GM18520 (cell line): Measurements from ENCODE around the gene NUDT14.

Experiments
- ATAC-seq: cut with Tn5 transposase; IDR thresholded peaks from one replicate; pipeline ENCODE4 v1.9.1; 2021; ENCODE audit not compliant: unreplicated experiment

NUDT14 gene

DNA sequence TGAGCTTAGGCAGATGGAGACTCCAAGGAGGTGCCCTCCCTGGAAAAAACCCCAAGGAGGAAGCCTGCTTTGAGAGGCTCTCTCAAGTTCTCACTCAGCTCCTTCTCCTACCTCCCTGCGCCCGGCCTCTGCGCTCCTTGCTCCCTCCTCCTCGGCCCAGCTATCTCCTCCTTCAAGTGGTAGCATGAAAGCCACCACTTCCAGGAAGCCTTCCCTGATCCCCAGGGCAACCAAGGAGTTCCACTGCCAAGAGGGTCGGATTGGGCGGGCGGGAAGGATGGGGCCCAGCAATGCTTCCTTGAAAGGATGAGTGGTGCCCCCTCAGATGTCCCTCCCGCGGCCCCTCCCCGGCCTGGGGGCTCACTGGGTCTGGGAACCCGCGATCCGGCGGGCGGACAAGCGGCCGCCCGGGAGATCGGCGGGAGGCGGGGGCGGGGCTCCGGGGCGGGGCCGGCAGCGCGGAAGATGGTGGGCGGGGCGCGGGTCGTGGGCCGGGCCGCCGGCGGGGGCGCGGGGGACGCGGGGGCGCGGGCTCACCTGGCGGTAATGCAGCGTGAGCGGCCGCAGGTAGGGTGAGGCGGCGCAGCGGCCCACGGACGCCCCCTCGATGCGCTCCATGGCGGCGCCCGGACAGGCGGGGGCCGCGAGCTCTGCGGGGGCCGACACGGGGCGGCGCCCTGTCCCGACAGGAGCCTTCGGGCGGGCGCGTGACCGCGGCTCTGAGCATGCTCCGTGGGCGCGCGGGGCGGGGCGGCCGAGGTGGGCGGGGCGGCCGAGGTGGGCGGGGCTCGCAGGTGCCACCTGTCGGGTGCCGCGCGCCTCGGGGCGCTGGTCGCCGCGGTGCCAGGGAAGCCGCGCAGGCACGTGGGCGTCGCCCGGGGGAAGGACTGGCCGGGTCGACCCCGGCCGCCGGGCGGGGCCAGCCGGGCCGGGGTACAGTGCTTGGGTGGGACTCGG lies at the start of gene NUDT14:
Gene NUDT14 (minus strand): TSS at position 721 of the 957 bp plus-strand sequence. CDS start 103 bp downstream, at position 618.
- ATAC-seq = peak; percentile 50

DNA sequence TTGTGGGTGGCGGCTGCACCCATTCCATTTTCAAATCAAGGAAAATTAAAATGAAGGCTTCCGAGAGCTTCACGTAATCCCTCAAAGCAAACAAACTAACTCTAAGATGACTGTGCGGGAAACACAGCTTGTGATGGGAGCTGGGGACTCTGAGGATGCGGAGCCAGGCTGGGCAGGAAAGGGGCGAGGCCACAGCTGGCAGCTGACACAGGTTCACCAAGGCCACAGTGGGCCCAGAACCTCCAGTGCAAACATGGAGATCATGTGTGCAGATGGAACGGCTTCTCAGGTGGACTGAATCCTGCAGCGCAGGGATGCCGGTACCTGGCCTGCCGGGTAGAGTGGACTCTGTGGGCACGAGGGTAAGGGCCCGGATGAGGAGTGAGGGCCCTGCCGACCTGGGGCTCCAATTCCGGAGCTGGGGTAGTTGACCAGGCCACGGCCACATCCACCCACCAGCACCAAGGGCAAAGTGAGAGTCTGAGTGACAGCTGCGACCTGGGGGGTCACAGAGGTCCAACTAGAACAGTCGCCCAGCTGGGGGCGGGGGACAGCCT lies 48.1 kb upstream of the NUDT14 start:
- ATAC-seq = no peak

DNA sequence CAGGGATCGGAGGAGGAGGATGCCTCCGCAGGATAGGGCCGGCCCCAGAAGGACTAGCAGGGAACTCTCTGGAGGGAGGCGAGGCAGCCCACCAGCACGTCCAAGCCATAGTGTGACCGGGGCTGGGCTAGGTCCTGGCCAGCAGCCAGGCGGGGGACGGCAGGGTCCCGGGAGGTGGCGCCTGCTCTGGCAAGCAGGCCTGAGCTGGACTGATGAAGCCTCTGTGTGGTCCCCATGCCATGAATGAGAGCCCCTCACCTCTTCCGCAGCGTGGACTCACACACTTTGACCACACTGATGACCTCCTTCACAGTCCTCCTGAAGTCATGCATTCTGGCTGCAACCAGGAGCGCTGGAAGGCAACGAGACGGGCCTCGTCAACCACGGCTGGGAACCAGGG lies 47.5 kb upstream of the NUDT14 start:
- ATAC-seq = no peak

DNA sequence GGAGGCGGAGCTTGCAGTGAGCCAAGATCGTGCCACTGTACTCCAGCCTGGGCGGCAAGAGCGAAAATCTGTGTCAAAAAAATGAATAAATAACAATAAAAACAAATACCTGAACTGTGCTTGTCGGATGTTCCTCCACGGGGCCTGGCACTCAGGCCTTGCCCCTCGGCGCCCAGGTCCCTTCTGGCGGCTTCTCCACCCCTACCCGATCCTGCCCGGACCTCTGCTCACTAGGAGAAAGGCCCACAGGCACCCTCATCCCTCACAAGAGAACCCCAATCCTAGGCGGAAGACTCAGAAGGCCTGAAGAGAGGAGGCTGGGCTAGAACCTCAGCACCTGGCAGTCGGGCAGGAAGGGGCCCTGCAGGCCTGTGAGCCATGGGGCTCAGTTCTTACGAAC lies 46.2 kb upstream of the NUDT14 start:
- ATAC-seq = no peak

DNA sequence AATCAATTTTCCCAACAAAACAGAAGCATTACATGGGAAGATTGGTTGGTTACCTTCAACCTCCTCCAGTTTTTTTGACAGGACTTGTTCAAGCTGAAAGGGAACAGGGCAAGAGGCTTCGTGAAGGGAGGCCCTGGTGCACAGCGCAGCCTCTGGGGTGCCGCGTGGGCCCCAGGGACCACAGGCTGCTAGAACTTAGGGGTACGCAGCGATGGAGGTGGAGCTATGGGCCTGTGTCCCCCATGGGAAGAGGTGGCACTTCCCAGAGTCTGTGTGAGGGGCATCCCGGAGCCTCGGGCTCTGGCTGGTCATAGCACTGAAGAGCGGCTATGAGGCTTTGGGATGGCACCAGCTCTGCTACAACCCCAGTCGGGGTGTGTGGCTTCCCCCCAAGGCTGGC lies 45.1 kb upstream of the NUDT14 start:
- ATAC-seq = no peak

DNA sequence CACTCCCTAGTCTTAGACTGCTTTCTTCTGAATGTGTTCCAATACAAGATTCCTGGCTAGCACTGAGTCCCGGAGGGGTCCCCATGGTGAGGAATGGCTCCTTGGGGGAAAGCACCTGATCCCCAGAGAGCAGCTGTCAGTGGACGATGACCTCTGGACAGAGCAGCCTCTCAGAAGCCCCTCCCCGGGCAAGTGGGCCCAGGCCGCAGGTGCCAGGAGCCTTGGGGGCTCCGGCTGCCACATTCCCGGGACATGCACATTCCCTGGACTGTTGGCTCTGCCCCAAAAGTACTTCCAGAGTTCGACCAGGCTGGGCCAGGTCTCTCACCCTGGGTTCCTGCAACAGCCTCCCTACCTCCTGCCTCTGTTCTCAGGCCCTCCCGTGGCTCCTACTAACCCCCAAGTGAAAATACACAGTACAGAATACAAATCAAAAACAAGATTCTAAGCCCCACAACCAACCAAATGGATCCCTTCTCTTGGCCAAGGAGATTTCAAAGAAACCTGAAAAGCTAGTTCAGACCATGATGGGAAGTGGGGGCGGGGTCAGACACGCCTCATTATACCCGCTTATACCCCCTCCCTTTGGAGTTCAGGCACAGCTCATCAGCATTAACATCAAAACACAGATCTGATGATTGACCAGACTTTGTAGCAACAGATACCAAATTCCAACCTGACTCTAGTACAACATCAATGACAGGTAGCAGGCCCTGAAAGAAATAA lies 43.9 kb upstream of the NUDT14 start:
- no peak for ATAC-seq

DNA sequence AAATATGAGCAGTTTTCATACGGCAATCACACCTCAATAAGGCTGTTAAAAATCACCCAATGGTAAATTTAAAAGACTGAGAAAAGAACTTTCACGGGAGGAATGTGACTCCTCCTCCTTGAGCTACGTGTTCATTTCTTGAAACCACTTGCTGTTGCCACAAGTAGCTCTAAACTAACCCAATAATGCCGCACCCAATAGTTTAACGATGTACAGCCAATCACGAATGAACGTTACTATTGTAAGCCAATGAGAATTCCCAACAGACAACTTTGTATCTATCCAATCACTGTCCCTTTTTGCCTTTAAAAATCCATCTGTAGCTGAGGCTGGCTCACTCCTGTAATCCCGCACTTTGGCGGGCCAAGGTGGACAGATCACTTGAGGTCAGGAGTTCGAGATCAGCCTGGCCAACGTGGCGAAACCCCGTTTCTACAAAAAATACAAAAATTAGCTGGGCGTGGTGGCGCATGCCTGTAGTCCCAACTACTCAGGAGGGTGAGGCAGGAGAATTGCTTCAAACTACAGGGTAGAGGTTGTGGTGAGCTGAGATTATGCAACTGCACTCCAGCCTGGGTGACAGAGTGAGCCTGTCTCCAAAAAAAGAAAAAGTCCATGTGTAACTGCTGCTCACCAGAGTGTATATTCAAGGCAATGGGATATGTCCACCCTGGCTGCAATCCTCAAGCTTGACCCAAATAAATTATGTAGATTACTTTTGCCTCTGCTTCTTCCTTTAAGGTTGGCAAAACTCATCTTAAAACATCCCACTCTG lies 42.8 kb upstream of the NUDT14 start:
- ATAC-seq = no peak

DNA sequence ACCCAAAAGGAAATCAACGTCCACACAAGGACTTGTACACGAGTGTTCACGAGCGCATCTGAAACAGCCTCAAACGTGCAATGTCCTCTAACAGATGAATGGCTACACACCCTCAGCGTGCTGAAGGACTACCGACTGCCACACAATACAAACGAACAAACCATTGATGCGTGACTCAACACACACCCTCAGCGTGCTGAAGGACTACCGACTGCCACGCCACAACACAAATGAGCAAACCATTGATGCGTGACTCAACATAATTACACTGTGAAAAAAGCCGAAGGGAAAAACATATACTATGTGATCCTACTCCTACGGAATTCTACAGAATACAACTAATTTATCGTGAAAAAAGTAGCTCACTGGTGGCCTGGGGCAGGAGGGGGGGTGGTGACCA lies 42.1 kb upstream of the NUDT14 start:
- ATAC-seq = no peak

DNA sequence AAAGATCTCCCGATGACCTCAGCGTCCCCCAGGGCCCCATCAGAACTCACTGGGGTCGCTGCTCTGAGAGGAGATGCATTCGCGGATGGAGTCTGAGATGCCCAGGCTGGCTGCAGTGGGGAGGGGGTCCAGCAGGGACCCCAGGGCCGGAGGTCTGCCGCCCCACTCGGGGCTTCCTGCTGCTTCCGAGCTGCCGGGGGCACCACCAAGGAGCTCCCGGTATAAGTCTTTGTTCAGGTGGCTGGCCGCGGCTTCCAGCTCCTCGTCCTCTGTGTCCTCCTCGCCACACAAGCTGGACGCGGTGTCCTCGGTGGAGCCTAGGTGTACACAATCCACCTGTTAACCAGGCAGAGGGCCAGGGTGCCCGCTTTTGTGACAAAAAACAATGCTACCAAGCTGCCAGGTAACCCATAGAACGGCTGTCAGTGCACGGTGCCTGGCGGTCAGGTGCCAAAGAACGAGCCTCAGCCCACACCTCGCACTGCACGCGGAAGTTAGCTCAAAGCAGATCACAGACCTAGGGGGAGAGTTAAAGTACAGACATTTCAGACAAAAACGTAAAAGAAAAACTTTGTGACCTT lies 40.6 kb upstream of the NUDT14 start:
- no peak for ATAC-seq

DNA sequence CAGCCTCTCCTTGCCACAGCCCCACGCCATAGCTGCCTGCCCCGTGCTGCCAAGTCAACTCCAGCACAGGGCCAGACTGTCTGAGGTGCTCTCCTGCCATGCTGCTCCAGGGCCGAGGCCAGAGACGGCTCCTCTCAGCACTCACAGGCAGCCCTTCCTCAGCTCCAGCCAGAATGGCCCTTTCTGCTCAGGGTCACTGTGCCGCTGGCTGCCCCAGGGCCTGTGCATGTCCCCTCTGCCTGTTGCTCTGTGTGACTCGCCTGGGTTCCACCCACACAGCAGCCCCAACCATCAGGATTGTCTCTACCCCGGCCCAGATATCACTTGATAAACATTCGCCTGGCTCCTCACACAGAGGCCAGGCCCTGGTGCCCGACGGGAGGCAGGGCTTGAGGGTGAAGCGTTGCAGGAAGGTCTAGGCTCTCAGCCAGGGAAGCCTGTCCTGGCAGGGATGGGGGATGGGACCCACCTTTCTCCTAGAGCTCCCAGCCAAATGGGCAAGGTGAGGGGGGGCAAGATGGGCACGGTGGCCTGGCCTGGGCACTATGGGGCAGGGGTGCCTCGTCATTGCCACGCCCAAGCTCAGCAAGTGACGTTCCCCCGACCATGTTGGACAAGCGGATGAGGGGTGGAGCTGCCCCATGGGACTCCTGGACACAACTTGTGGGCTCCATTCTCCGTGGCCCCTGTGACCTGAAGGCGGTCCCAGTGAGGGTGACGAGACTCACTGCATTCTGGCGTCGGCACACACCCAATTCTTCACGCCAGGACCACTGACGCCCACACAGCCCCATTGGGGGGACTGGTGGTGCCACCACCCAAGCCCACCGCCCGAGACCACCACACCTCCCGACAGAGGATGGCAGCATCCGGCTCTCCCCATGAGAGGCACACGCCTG lies 39.8 kb upstream of the NUDT14 start:
- ATAC-seq = no peak

DNA sequence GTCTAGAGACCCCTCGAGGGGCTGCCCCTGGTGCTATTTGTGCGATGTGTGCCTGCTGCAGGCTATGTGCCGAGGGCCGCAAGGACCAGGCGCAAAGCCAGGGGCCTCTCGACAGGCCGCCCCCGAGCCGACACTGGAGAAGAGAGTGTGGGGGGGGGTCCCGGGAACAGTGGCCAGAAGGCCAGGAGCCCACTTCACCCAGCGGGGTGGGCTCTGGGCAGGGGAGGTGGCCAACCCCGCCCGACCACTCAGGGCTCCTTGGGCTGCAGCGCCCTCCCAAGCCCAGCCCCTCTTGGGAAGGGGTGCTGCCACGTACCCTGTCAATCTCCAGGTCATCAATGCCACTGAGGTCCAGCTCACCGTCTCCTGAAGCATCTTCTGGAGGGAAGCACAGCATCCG lies 38.6 kb upstream of the NUDT14 start:
- ATAC-seq = no peak

DNA sequence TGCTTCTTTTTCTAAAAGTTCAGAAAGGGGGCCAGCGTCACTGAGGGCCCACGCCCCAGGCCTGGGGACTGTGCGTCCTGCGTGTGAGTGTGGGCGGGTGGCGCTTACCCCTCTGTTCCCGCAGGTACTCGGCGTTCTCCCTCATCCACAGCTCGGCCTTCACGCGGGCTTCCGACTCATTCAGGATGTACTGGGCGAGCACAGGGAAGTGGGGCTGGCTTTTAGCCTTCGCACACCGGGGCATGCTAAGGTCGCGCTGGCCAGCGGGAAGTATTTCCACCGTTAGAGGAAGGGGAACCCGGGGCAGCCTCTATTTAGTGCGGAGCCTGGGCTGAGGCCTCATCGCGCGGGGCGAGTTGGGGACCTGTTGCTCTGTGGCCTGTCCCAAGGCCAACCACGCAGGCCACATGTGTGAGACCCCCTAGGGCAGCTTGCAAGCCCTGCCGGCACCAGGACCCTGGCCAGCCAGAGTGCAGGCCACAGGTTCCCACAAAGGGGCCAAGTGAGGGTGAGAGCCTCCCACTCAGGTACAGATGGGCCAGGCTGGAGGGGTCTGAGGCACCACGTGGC lies 38.0 kb upstream of the NUDT14 start:
- no peak for ATAC-seq

DNA sequence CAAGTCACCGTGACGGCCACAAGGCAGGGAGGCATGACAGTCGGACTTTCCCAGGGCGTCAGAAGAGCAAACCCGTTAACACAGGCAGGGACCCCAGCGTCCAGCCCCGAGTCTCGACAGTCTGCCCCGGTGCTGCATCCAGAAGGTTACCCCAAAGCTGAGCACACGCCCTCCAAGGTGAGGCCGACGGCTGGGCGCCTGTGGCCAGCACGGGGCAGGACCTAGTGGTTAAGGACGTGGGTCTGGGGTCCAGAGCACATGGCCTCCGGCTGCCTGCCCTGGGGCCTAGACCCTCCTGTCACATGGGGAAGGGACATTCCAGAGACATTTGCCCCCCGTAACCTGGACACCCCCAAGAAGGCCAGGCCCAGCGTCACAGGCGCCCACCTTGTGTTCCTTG lies 37.5 kb upstream of the NUDT14 start:
- no peak for ATAC-seq

DNA sequence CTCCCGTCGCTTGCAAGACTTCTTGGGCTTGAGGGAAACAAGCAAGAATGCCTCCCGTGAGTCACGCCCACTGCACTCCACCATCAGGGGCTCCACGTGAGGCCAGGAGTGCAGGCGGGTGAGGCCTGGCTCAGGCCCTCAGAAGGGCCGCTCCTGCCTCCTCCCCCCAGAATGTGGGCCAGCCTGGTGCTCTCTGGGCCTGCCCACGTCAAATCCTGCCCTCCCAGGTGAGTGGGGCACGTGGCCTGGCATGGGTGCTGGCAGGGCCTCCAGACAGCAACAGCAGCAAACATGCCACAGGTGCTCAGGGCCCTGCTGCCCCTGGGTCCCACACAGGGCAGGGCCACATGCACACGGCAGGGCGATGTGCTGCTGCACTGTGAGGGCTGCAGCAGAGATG lies 36.7 kb upstream of the NUDT14 start:
- ATAC-seq = no peak

DNA sequence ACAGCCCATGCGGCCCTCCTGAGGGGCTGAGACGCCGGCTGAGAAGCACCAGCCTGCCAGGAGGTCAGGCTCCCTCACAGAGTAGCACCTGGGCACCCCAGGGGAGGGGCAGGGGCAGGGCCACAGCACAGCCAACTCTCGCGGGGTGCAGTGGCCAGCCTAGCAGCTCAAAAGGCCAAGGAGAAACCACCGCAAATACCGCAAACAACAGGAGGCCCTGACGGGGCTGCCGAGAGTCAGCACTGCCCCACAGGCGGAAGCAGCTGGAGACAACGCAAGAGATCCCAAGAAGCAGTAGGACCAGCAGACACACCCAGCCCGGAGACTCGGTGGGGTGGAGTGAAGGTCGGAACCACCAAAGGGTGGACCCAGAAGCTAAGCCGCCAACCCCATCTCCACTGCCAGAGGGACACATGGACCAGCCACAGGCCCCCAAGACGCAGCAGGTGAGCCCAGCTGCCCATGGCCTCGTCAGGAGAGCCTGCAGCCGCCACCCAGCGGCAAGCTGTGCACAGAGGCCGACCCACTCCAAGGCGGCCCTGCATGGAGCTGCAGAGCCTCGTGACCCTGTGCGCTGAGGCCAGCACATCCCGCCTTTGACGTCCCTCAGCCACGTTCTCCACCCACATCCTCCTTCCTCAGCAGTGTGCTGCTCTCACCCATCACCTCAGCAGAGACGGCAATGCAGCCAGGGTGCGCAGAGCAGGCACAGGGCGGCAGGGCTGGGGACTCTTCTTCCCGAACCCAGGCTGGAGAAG lies 35.6 kb upstream of the NUDT14 start:
- ATAC-seq = no peak

DNA sequence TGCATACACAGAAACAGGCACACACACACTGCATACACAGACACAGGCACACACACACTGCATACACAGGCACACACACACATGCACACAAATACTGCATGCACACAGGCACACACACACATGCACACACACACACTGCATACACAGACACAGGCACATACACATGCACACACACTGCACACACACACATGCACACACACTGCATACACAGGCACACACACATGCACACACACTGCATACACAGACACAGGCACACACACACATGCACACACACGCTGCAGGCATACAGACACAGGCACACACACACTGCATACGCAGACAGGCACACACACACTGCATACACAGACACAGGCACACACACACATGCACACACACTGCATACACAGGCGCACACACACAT lies 34.5 kb upstream of the NUDT14 start:
- no peak for ATAC-seq

DNA sequence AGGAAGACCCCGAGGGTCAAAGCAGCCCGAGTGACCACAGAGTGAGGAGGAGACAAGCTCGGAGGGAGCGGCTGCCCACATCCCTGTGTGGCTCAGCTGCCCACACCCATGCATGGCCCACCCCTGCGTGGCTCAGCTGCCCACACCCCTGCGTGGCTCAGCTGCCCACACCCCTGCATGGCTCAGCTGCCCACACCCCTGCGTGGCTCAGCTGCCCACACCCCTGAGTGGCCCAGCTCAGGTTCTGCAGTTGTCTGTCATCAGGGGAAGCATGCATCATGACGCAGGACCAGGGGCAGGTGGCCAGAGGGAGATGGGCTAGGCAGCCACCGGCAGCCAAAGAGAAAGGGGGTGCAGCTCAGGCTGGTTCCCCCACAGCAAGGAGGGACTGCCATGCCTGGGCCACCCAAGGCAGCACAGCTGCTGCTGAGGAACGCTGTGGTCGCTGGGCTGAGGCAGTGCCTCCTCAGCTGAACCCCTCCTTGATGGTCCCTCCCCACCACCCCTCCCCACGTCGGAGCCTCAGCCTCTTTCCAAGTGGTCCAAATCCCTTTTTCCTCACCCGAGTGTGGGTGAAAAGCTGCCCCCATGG lies 33.3 kb upstream of the NUDT14 start:
- ATAC-seq = no peak

DNA sequence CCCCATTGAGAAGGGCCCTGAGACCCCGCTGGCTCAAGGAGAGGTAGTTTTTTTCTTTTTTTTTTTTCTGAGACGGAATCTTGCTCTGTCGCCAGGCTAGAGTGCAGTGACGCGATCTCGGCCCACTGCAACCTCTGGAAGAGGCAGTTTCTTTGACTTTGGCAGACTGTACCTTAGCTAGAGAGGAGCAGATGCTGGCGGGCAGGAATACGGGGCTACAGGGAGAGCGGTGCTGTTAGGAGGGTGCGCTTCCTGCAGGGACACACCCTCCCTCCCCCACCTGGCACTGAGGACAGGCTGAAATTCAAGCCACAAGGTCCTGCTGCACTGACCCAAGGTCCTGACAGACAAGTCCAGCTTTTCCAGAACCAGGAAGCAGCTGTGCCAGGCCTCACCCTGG lies 32.2 kb upstream of the NUDT14 start:
- ATAC-seq = no peak
